Caco-2 (cell line): Measurements from ENCODE around the gene KIF2B. TPM values are rescaled to one million over a fixed set of nuclear protein-coding genes. Genes with fewer than 3 reads are reported as not detected.

Experiments used
- Bru-seq: library from RNA; stranded (reverse); fragments of 400-500 nt; gene quantifications from one replicate; lab custom pipeline; 2021; lab: Mats Ljungman, UMichigan
- BruChase-seq, 2 experiments: library from RNA; stranded (reverse); fragments of 400-500 nt; gene quantifications; one replicate each; lab custom pipeline; 2021; lab: Mats Ljungman, UMichigan
- BruUV-seq: library from RNA; stranded (reverse); fragments of 400-500 nt; replicated peaks from 2 replicates; lab custom pipeline; 2021; lab: Mats Ljungman, UMichigan
- CTCF ChIA-PET: fragments of 300-600 bp; sonication (Branson Sonifier 250); formaldehyde crosslinking; loops from one replicate; lab custom pipeline; 2022; ENCODE audit warnings: antibody characterized with exemption; lab: Charles Lee
- POLR2A ChIA-PET: fragments of 300-600 bp; sonication (Branson Sonifier 250); formaldehyde crosslinking; loops from one replicate; lab custom pipeline; 2022; ENCODE audit warnings: antibody characterized with exemption; lab: Charles Lee
- DNase-seq, 2 experiments: peaks; one replicate each; pipeline versions ENCODE4 v3.0.0 to v3.0.0-alpha.2; 2020 to 2022
- H3K27me3 ChIP-seq: replicated peaks from 2 replicates; pipeline ENCODE4 v1.6.0; 2011; ENCODE audit warnings: low read length; ENCODE audit not compliant: control insufficient read depth, insufficient read depth
- H3K36me3 ChIP-seq: 2 replicates; pipeline ENCODE4 v1.5.1; 2011; ENCODE audit warnings: low read length; ENCODE audit not compliant: control insufficient read depth, insufficient read depth
- H3K4me1 ChIP-seq: fragments of 250-450 bp; sonication (Bioruptor Pico); 2 replicates; pipeline ENCODE4 v1.5.1; 2020; ENCODE audit warnings: mild to moderate bottlenecking
- H3K4me3 ChIP-seq: 2 replicates; pipeline ENCODE4 v1.5.1; 2011; ENCODE audit warnings: low read depth, mild to moderate bottlenecking, control low read depth, low read length
- H3K9me3 ChIP-seq: fragments of 250-450 bp; sonication (Bioruptor Pico); 2 replicates; pipeline ENCODE4 v1.5.1; 2020; ENCODE audit warnings: mild to moderate bottlenecking, moderate library complexity
- H3K27ac Mint-ChIP-seq: one replicate; pipeline ENCODE4 v1.8.0; 2022; ENCODE audit warnings: mixed read lengths; ENCODE audit not compliant: unreplicated experiment
- H3K27me3 Mint-ChIP-seq: one replicate; pipeline ENCODE4 v1.8.0; 2022; ENCODE audit warnings: mixed read lengths; ENCODE audit not compliant: insufficient read depth, unreplicated experiment
- H3K36me3 Mint-ChIP-seq: one replicate; pipeline ENCODE4 v1.8.0; 2022; ENCODE audit warnings: mild to moderate bottlenecking, mixed read lengths; ENCODE audit not compliant: insufficient read depth, unreplicated experiment
- H3K4me1 Mint-ChIP-seq: one replicate; pipeline ENCODE4 v1.8.0; 2022; ENCODE audit warnings: low read depth, mixed read lengths; ENCODE audit not compliant: unreplicated experiment
- H3K4me3 Mint-ChIP-seq: one replicate; pipeline ENCODE4 v1.8.0; 2022; ENCODE audit warnings: mild to moderate bottlenecking, moderate library complexity, mixed read lengths; ENCODE audit not compliant: unreplicated experiment
- H3K9me3 Mint-ChIP-seq: one replicate; pipeline ENCODE4 v1.8.0; 2022; ENCODE audit warnings: mixed read lengths; ENCODE audit not compliant: unreplicated experiment
- intact Hi-C: fragments of 100-400 bp; cut with micrococcal nuclease; formaldehyde crosslinking; loops from one replicate; pipeline ENCODE4 v1.10.0; 2022; ENCODE audit not compliant: unreplicated experiment
- long read RNA-seq: library from polyadenylated mRNA; stranded (forward); transcript quantifications from one replicate; pipeline ENCODE4 v2.0.0, GENCODE V29; 2022
- total RNA-seq: library from RNA; stranded (reverse); gene quantifications from 2 replicates; pipeline ENCODE4 v1.2.3, GENCODE V29; 2022
- TF ChIP-seq, protein P1 (sequence below), 2 experiments: fragments of 200-600 bp in 1 of 2; IDR thresholded peaks; 1 replicate in 1 of 2; 2 replicates in 1 of 2; pipeline versions ENCODE4 v1.5.1 to v1.8.0; 2011 to 2022; ENCODE audit warnings: antibody characterized with exemption in 1 of 2, control low read depth in 1 of 2, inconsistent platforms in 1 of 2, low read depth in 1 of 2, low read length in 1 of 2, mild to moderate bottlenecking in 1 of 2, moderate library complexity in 1 of 2; ENCODE audit not compliant: insufficient read depth in 1 of 2, severe bottlenecking in 1 of 2, unreplicated experiment in 1 of 2

Gene KIF2B, protein sequence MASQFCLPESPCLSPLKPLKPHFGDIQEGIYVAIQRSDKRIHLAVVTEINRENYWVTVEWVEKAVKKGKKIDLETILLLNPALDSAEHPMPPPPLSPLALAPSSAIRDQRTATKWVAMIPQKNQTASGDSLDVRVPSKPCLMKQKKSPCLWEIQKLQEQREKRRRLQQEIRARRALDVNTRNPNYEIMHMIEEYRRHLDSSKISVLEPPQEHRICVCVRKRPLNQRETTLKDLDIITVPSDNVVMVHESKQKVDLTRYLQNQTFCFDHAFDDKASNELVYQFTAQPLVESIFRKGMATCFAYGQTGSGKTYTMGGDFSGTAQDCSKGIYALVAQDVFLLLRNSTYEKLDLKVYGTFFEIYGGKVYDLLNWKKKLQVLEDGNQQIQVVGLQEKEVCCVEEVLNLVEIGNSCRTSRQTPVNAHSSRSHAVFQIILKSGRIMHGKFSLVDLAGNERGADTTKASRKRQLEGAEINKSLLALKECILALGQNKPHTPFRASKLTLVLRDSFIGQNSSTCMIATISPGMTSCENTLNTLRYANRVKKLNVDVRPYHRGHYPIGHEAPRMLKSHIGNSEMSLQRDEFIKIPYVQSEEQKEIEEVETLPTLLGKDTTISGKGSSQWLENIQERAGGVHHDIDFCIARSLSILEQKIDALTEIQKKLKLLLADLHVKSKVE
- total RNA-seq (not detected in 2 replicates), Bru-seq, nascent RNA (not detected), BruChase-seq, experiment 1, labeled RNA remaining after a 2-hour chase (not detected), BruChase-seq, experiment 2, labeled RNA remaining after a 6-hour chase (not detected)
- long read RNA-seq, result 0 reads

DNA sequence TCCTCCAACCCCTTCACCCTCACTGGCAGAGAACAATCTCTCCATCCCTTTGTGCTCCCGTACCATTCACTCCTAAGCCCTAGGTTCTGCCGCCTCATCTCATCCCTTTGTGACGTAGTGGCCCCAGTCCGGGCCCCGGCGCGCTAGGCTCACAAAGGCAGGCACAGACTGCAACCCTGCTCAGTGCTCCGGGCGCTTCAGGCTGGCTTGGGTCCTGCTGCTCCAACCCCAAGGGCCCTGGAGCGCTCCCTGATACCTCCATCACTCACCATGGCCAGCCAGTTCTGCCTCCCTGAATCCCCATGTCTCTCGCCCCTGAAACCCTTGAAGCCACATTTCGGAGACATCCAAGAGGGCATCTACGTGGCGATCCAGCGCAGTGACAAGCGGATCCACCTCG is at the start of gene KIF2B:
KIF2B (plus strand) TSS at position 164 of the 400 bp plus-strand sequence; CDS start at position 271, 107 bp downstream.
- Mint-ChIP-seq H3K4me3 (no peak within 1 kb of the TSS), H3K9me3 (no peaks in the 10 kb centered on the region), H3K27ac (no peak within 1 kb of the TSS), H3K27me3 (peaks cover 8% of the 10 kb centered on the region), H3K36me3 (no peaks in the 10 kb centered on the region), H3K4me1 (no peaks in the 10 kb centered on the region)
- no peaks in the 10 kb centered on the region for H3K4me1 ChIP-seq
- intact Hi-C loops, result no loop called here
- H3K9me3 ChIP-seq, result no peaks in the 10 kb centered on the region; the same call in 1 of the 2 replicates
- H3K27me3 ChIP-seq, result no peaks in the 10 kb centered on the region
- TF ChIP-seq, protein P1, sequence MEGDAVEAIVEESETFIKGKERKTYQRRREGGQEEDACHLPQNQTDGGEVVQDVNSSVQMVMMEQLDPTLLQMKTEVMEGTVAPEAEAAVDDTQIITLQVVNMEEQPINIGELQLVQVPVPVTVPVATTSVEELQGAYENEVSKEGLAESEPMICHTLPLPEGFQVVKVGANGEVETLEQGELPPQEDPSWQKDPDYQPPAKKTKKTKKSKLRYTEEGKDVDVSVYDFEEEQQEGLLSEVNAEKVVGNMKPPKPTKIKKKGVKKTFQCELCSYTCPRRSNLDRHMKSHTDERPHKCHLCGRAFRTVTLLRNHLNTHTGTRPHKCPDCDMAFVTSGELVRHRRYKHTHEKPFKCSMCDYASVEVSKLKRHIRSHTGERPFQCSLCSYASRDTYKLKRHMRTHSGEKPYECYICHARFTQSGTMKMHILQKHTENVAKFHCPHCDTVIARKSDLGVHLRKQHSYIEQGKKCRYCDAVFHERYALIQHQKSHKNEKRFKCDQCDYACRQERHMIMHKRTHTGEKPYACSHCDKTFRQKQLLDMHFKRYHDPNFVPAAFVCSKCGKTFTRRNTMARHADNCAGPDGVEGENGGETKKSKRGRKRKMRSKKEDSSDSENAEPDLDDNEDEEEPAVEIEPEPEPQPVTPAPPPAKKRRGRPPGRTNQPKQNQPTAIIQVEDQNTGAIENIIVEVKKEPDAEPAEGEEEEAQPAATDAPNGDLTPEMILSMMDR (IDR thresholded peaks at IDR 0.05; ENCODE audit: insufficient read depth in 1 of 2, low read depth in 1 of 2, low read length in 1 of 2, severe bottlenecking in 1 of 2, unreplicated experiment in 1 of 2), result no peak
- POLR2A ChIA-PET, result no interaction called here
- no peak within 1 kb of the TSS for H3K4me3 ChIP-seq
- H3K36me3 ChIP-seq, result no peaks in the 10 kb centered on the region
- CTCF ChIA-PET, result no interaction called here
- no TSS peak for BruUV-seq
- DNase-seq, result no peak

DNA sequence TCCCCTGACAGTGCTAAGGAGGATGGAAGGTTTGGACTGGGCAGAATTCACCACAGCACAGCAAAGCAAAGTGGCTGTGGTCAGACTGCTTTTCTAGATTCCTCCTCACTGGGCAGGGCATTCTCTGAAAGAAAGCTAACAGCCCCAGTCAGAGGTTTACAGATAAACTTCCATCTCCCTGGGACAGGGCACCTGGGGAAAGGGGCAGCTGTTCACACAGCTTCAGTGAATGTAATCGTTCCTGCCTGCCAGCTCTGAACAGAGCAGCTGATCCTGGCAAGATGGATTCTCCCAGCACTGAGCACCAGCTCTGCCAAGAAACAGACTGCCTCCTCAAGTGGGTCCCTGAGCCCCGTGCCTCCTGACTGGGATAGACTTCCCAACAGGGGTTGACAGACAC is 42.4 kb upstream of the KIF2B start:
- no peaks in the 10 kb centered on the region for H3K36me3 ChIP-seq
- POLR2A ChIA-PET, result no interaction called here
- no peak for DNase-seq
- H3K27me3 ChIP-seq, result no peaks in the 10 kb centered on the region
- Mint-ChIP-seq H3K27ac (no peak overlapping the region), H3K4me3 (no peak overlapping the region), H3K9me3 (no peaks in the 10 kb centered on the region), H3K36me3 (no peaks in the 10 kb centered on the region), H3K27me3 (peaks cover 4% of the 10 kb centered on the region), H3K4me1 (no peaks in the 10 kb centered on the region)
- no peaks in the 10 kb centered on the region for H3K9me3 ChIP-seq
- intact Hi-C loops, result no loop called here
- CTCF ChIA-PET, result no interaction called here
- no peaks in the 10 kb centered on the region for H3K4me1 ChIP-seq
- H3K4me3 ChIP-seq, result no peak overlapping the region
- TF ChIP-seq, protein P1 (IDR thresholded peaks at IDR 0.05; ENCODE audit: insufficient read depth in 1 of 2, low read depth in 1 of 2, low read length in 1 of 2, severe bottlenecking in 1 of 2, unreplicated experiment in 1 of 2), result no peak
- BruUV-seq, result no TSS peak

DNA sequence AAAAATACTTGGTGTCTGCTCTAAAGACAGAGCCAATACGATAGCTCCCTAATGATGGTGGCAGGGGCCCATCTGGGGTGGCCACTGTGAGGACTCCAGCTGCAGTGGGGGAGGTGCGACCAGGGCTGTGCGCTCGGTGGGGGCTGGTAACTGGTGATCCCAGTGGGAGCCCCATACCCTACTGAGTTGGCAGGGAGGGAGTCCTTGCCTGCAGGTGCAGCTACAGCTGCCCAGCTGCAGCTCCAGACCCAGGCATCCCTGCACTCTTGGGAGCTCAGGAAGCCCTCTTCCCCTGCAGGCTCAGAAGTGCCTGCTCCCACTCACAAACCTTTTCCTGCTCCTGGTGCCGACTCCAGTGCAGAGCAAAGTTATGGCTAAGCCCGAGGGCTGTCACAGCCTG is 31.2 kb upstream of the KIF2B start:
- CTCF ChIA-PET, result no interaction called here
- Mint-ChIP-seq H3K27me3 (peaks cover 2% of the 10 kb centered on the region), H3K9me3 (no peaks in the 10 kb centered on the region), H3K4me1 (no peaks in the 10 kb centered on the region), H3K27ac (no peak overlapping the region), H3K4me3 (no peak overlapping the region), H3K36me3 (no peaks in the 10 kb centered on the region)
- intact Hi-C loops, result loop anchor here (5.0 kb wide), 1 partner anchor 161 kb away; no protein-coding TSS in a partner anchor
- TF ChIP-seq, protein P1 (IDR thresholded peaks at IDR 0.05; ENCODE audit: insufficient read depth in 1 of 2, low read depth in 1 of 2, low read length in 1 of 2, severe bottlenecking in 1 of 2, unreplicated experiment in 1 of 2), result no peak
- BruUV-seq, result no TSS peak
- Histone ChIP-seq H3K9me3 (no peaks in the 10 kb centered on the region), H3K4me1 (no peaks in the 10 kb centered on the region), H3K4me3 (no peak overlapping the region), H3K27me3 (no peaks in the 10 kb centered on the region), H3K36me3 (no peaks in the 10 kb centered on the region)
- DNase-seq, result no peak
- POLR2A ChIA-PET, result no interaction called here
